ENCODE measurements around the gene ACP6.

- no peak for TF ChIP-seq POLR2A (IDR thresholded peaks at IDR 0.05)
- TF ChIP-seq, protein P1, sequence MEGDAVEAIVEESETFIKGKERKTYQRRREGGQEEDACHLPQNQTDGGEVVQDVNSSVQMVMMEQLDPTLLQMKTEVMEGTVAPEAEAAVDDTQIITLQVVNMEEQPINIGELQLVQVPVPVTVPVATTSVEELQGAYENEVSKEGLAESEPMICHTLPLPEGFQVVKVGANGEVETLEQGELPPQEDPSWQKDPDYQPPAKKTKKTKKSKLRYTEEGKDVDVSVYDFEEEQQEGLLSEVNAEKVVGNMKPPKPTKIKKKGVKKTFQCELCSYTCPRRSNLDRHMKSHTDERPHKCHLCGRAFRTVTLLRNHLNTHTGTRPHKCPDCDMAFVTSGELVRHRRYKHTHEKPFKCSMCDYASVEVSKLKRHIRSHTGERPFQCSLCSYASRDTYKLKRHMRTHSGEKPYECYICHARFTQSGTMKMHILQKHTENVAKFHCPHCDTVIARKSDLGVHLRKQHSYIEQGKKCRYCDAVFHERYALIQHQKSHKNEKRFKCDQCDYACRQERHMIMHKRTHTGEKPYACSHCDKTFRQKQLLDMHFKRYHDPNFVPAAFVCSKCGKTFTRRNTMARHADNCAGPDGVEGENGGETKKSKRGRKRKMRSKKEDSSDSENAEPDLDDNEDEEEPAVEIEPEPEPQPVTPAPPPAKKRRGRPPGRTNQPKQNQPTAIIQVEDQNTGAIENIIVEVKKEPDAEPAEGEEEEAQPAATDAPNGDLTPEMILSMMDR (IDR thresholded peaks at IDR 0.05), result no peak
- TF ChIP-seq POLR2AphosphoS5 (IDR thresholded peaks at IDR 0.05), result no peak
Observed at GRCh38 chr1:147622731-147623130, 47.6 kb downstream of the ACP6 start.
